ENCODE data around the gene TRMO. TPM values are rescaled to one million over a fixed set of nuclear protein-coding genes. Genes with fewer than 3 reads are reported as not detected.
A peak's percentile ranks its signal among the peaks of the same experiment; 100 is the strongest.

Gene TRMO, protein sequence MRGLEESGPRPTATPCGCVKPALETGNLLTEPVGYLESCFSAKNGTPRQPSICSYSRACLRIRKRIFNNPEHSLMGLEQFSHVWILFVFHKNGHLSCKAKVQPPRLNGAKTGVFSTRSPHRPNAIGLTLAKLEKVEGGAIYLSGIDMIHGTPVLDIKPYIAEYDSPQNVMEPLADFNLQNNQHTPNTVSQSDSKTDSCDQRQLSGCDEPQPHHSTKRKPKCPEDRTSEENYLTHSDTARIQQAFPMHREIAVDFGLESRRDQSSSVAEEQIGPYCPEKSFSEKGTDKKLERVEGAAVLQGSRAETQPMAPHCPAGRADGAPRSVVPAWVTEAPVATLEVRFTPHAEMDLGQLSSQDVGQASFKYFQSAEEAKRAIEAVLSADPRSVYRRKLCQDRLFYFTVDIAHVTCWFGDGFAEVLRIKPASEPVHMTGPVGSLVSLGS
- total RNA-seq (2021; fragmentation: NEBNext Ultra II Directional; extraction: Animal tissue kit (Norgen Biotek cat#: 25700)) (4.7 and 5.6 TPM in 2 replicates), polyA plus RNA-seq (2011; rRNA removed) (3.2 and 4.6 TPM in 2 replicates), polyA minus RNA-seq (2011; rRNA and poly(A)+ RNA removed) (7.5 and 10.7 TPM in 2 replicates)
- 4.0 TPM for polyA plus RNA-seq (2011; cell fraction: cytosol; rRNA removed)
- polyA plus RNA-seq (2011; cell fraction: nucleus; rRNA removed), result 3.5 TPM
- 4.1 to 6.8 TPM (median 5.0 TPM) in 4 replicates for polyA plus RNA-seq (2012, experiment 1 of 2)
- polyA plus RNA-seq (2012, experiment 2 of 2), result 1.3 TPM
- 4.5 TPM for polyA plus RNA-seq (2013, experiment 1 of 2)
- 4.1 TPM for polyA plus RNA-seq (2013, experiment 2 of 2)
- 2.9 TPM for polyA minus RNA-seq (2011; cell fraction: cytosol; rRNA and poly(A)+ RNA removed)
- 8.4 TPM for polyA minus RNA-seq (2011; cell fraction: nucleus; rRNA and poly(A)+ RNA removed)
- long read RNA-seq, experiment 1, partial matches to known transcripts, result 0 of 4 reads
- long read RNA-seq, experiment 1, other reads (novel, unspliced or antisense), result 3 of 4 reads
- long read RNA-seq, experiment 2, partial matches to known transcripts, result 0 of 5 reads
- long read RNA-seq, experiment 2, other reads (novel, unspliced or antisense), result 2 of 5 reads

GRCh38 chr9:97921959-97922724, at the start of gene TRMO:
Gene TRMO (minus strand): TSS chr9:97922500. CDS start chr9:97922493, 7 bp downstream.
- H4K8ac ChIP-seq (ENCODE audit: extremely low read depth, insufficient read depth, low read length), result peak within 1 kb of the TSS; percentile 95; the same call in 1 of the 2 replicates
- H3K9ac ChIP-seq (replicated peaks in 1 of 4; ENCODE audit: extremely low read depth in 1 of 4, low read depth in 3 of 4, low read length in 3 of 4), result peak within 1 kb of the TSS in 3 of 4 experiments; percentile 53 to 89 (median 83); a peak in 6 of 7 replicates
- no peak within 1 kb of the TSS for H2BK12ac ChIP-seq (ENCODE audit: low read depth, low read length)
- no peaks in the 10 kb centered on the region for H3K36me3 ChIP-seq (ENCODE audit: control insufficient read depth in 2 of 4, insufficient read depth in 4 of 4, low read length in 3 of 4)
- H2BK20ac ChIP-seq (ENCODE audit: low read length), result no peak within 1 kb of the TSS
- no peak within 1 kb of the TSS for H3K14ac ChIP-seq (ENCODE audit: insufficient read length)
- H4K91ac ChIP-seq (replicated peaks; ENCODE audit: insufficient read length, low read length), result peak within 1 kb of the TSS; percentile 86
- no peak within 1 kb of the TSS for H3K4ac ChIP-seq (replicated peaks; ENCODE audit: insufficient read length, low read depth, low read length)
- H2AK5ac ChIP-seq (ENCODE audit: low read depth, low read length), result no peak within 1 kb of the TSS
- H2BK120ac ChIP-seq (replicated peaks; ENCODE audit: low read depth, low read length), result peak within 1 kb of the TSS; percentile 70
- peak within 1 kb of the TSS; percentile 66 for H3K27ac ChIP-seq (ENCODE audit: low read depth, low read length)
- H2BK5ac ChIP-seq (ENCODE audit: low read depth, low read length), result peak within 1 kb of the TSS; percentile 22; the same call in 1 of the 2 replicates
- H2BK15ac ChIP-seq (ENCODE audit: low read length), result no peak within 1 kb of the TSS
- H3K23me2 ChIP-seq (ENCODE audit: low read depth, low read length), result peaks cover 8% of the 10 kb centered on the region
- no peaks in the 10 kb centered on the region for H3K79me2 ChIP-seq (ENCODE audit: control insufficient read depth in 1 of 2, insufficient read depth in 2 of 2, low read length in 2 of 2)
- H3K9me3 ChIP-seq (ENCODE audit: insufficient read depth in 2 of 2, low read depth in 1 of 2, low read length in 1 of 2), result no peaks in the 10 kb centered on the region
- H3K79me1 ChIP-seq (ENCODE audit: low read depth, low read length), result no peaks in the 10 kb centered on the region
- H4K5ac ChIP-seq (ENCODE audit: insufficient read length, low read depth, low read length), result peak within 1 kb of the TSS; percentile 93
- no peaks in the 10 kb centered on the region; a peak in 2 of 7 replicates for H3K27me3 ChIP-seq (replicated peaks in 1 of 4; ENCODE audit: control insufficient read depth in 3 of 4, extremely low read depth in 1 of 4, insufficient read depth in 3 of 4, low read length in 3 of 4)
- DNase-seq (ENCODE audit: low read depth in 1 of 2, low spot score in 2 of 2) (peak; percentile 92 to 98), FAIRE-seq (peak; percentile 76)
- POLR2A ChIA-PET (ENCODE audit: partially characterized antibody), result interaction anchor here (0.6 to 2.7 kb wide), 14 partner anchors 10 to 334 kb away, joined by 3 to 21 read pairs (median 4); partner anchors contain the start of genes ANP32B and NANS
- H3K4me1 ChIP-seq (replicated peaks in 1 of 4; ENCODE audit: control insufficient read depth in 3 of 4, insufficient read depth in 4 of 4, low read length in 3 of 4), result no peaks in the 10 kb centered on the region; a peak in 1 of 7 replicates
- H3K4me2 ChIP-seq (ENCODE audit: insufficient read depth in 1 of 2, low read depth in 2 of 2, low read length in 2 of 2), result peak within 1 kb of the TSS; percentile 60 to 81
- H3K23ac ChIP-seq (ENCODE audit: insufficient read length), result no peak within 1 kb of the TSS
- 3% methylated on average over 53 of the region's 54 CpGs; no CpG with 5 or more reads in 1 of the 2 experiments for WGBS, 2 experiments (ENCODE audit: extremely low coverage in 1 of 2, insufficient coverage in 1 of 2, insufficient read length in 1 of 2, insufficient replicate concordance in 2 of 2, low coverage in 1 of 2, low lambda C conversion rate in 2 of 2, missing lambda C conversion rate in 1 of 2)
- peak within 1 kb of the TSS; percentile 58 for H2AFZ ChIP-seq (ENCODE audit: low read length)
- CTCF ChIA-PET (ENCODE audit: partially characterized antibody), result interaction anchor here (0.7 to 2.6 kb wide), 15 partner anchors 9 to 453 kb away, joined by 3 to 14 read pairs (median 5); no protein-coding TSS in a partner anchor
- H4K20me1 ChIP-seq (replicated peaks in 1 of 2; ENCODE audit: control insufficient read depth in 1 of 2, insufficient read depth in 2 of 2, low read length in 2 of 2), result no peaks in the 10 kb centered on the region
- H3K18ac ChIP-seq (ENCODE audit: extremely low read depth, low read length), result no peak within 1 kb of the TSS
- H3K4me3 ChIP-seq (ENCODE audit: extremely low read depth in 1 of 4, insufficient read depth in 2 of 4, low read depth in 3 of 4, low read length in 4 of 4), result peak within 1 kb of the TSS; percentile 48 to 68 (median 54)
- no peak within 1 kb of the TSS for H3K56ac ChIP-seq (replicated peaks; ENCODE audit: insufficient read length, low read depth, low read length)
- no peak for TF ChIP-seq SIRT6 (IDR thresholded peaks at IDR 0.05; ENCODE audit: low read length)
- no peak for TF ChIP-seq SP2 (IDR thresholded peaks at IDR 0.05; ENCODE audit: low read length)
- TF ChIP-seq NANOG (IDR thresholded peaks at IDR 0.05; ENCODE audit: insufficient read depth, low read depth, low read length, poor library complexity, severe bottlenecking), result no peak
- TF ChIP-seq, protein P1, sequence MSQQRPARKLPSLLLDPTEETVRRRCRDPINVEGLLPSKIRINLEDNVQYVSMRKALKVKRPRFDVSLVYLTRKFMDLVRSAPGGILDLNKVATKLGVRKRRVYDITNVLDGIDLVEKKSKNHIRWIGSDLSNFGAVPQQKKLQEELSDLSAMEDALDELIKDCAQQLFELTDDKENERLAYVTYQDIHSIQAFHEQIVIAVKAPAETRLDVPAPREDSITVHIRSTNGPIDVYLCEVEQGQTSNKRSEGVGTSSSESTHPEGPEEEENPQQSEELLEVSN (IDR thresholded peaks at IDR 0.05), result peak; percentile 97; the same call in 1 of the 2 replicates
- peak; percentile 87 for TF ChIP-seq POLR2AphosphoS5 (IDR thresholded peaks at IDR 0.05; ENCODE audit: low read depth, low read length)
- peak; percentile 94 for TF ChIP-seq PHF8 (conservative IDR thresholded peaks at IDR 0.05; ENCODE audit: low read depth, low read length)

Measured in H1 (cell line).